ENCODE results near the gene KRTAP22-2.

The KRTAP22-2 gene

DNA sequence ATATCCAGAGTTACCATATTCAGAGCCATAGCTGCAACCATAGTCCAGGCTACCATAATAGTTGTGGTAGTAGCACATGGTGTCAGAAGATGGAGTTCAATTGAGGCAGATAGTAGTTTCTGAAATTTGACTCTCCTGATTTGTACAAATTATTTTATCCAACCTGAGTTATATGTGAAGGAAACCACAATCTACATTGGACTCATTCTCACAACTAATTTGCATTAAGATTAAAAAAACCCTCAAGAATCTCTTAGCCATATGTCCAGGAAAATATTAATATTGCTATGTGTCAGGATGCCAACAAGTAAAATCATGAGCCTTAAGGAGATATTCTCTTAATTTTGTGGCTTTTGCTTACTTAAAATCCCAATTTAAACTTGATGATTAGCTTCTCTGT, at the start of gene KRTAP22-2:
TSS of gene KRTAP22-2 (minus strand) at position 101 of the 400 bp plus-strand sequence.
- ChIA-PET POLR2A (no interaction called here), CTCF (no interaction called here)

DNA sequence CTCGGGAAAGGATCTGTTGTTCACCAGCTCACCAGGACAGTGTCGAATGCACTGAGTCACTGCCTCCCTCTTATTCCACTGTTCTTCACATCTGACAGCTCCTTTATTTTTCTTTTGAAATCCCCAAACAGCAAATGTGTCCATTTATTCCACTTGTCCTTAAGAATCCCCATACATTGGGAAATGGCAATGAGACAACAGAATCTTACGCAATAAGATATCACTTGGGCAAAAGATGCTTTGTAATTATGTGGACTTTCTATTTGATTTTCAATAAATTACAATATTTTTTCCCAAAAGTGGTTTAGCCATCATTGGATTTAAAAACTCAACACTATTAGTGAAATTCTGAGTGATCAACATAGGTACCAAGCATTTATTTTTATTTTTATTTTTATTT, 48.5 kb upstream of the KRTAP22-2 start:
- TF ChIP-seq ZNF404 (tag by site-specific recombination; IDR thresholded peaks at IDR 0.05) (no peak), OVOL3 (tag by site-specific recombination; IDR thresholded peaks at IDR 0.05) (no peak), SP3 (tag by site-specific recombination; IDR thresholded peaks at IDR 0.05) (no peak), ZNF792 (tag by site-specific recombination; IDR thresholded peaks at IDR 0.05) (no peak), ZNF596 (tag by site-specific recombination; IDR thresholded peaks at IDR 0.05) (no peak), ZFP37 (tag by site-specific recombination; IDR thresholded peaks at IDR 0.05) (no peak), ZSCAN16 (tag by site-specific recombination; IDR thresholded peaks at IDR 0.05) (no peak), ZNF248 (tag by site-specific recombination; IDR thresholded peaks at IDR 0.05) (no peak), ZNF2 (tag by site-specific recombination; IDR thresholded peaks at IDR 0.05) (no peak), ZNF394 (tag by site-specific recombination; IDR thresholded peaks at IDR 0.05; ENCODE audit: borderline replicate concordance) (no peak), ZNF155 (tag by site-specific recombination; IDR thresholded peaks at IDR 0.05) (no peak), ZNF560 (tag by site-specific recombination; IDR thresholded peaks at IDR 0.05; ENCODE audit: borderline replicate concordance) (no peak), SP7 (tag by site-specific recombination; IDR thresholded peaks at IDR 0.05) (no peak), ZNF621 (tag by site-specific recombination; IDR thresholded peaks at IDR 0.05) (no peak), ZNF530 (tag by site-specific recombination; IDR thresholded peaks at IDR 0.05; ENCODE audit: low read depth) (no peak), WT1 (tag by site-specific recombination; IDR thresholded peaks at IDR 0.05) (no peak)
- TF ChIP-seq, protein P1, sequence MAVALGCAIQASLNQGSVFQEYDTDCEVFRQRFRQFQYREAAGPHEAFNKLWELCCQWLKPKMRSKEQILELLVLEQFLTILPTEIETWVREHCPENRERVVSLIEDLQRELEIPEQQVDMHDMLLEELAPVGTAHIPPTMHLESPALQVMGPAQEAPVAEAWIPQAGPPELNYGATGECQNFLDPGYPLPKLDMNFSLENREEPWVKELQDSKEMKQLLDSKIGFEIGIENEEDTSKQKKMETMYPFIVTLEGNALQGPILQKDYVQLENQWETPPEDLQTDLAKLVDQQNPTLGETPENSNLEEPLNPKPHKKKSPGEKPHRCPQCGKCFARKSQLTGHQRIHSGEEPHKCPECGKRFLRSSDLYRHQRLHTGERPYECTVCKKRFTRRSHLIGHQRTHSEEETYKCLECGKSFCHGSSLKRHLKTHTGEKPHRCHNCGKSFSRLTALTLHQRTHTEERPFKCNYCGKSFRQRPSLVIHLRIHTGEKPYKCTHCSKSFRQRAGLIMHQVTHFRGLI (tag by site-specific recombination; IDR thresholded peaks at IDR 0.05), result no peak
- TF ChIP-seq, protein P2, sequence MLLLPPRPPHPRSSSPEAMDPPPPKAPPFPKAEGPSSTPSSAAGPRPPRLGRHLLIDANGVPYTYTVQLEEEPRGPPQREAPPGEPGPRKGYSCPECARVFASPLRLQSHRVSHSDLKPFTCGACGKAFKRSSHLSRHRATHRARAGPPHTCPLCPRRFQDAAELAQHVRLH (tag by site-specific recombination; IDR thresholded peaks at IDR 0.05), result no peak
- TF ChIP-seq, protein P3, sequence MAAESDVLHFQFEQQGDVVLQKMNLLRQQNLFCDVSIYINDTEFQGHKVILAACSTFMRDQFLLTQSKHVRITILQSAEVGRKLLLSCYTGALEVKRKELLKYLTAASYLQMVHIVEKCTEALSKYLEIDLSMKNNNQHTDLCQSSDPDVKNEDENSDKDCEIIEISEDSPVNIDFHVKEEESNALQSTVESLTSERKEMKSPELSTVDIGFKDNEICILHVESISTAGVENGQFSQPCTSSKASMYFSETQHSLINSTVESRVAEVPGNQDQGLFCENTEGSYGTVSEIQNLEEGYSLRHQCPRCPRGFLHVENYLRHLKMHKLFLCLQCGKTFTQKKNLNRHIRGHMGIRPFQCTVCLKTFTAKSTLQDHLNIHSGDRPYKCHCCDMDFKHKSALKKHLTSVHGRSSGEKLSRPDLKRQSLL (tag by site-specific recombination; IDR thresholded peaks at IDR 0.05), result no peak
- TF ChIP-seq, protein P4, sequence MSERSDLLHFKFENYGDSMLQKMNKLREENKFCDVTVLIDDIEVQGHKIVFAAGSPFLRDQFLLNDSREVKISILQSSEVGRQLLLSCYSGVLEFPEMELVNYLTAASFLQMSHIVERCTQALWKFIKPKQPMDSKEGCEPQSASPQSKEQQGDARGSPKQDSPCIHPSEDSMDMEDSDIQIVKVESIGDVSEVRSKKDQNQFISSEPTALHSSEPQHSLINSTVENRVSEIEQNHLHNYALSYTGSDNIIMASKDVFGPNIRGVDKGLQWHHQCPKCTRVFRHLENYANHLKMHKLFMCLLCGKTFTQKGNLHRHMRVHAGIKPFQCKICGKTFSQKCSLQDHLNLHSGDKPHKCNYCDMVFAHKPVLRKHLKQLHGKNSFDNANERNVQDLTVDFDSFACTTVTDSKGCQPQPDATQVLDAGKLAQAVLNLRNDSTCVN (tag by site-specific recombination; optimal IDR thresholded peaks at IDR 0.05), result no peak
- ChIA-PET POLR2A (no interaction called here), CTCF (interaction anchor here (0.6 kb wide), 1 partner anchor 357 kb away, joined by 3 read pairs; no protein-coding TSS in a partner anchor)

More for the DNA sequence above, at the start of gene KRTAP22-2:
- no peak within 1 kb of the TSS for H3K4me3 ChIP-seq (ENCODE audit: low read depth, low read length)
- no peaks in the 10 kb centered on the region for H3K9me3 ChIP-seq (ENCODE audit: control insufficient read depth, insufficient read depth, low read depth, low read length)
- H3K36me3 ChIP-seq (ENCODE audit: control insufficient read depth in 2 of 2, insufficient read depth in 1 of 2, low read length in 2 of 2), result no peaks in the 10 kb centered on the region
- TF ChIP-seq ZIC2 (tag by site-specific recombination; IDR thresholded peaks at IDR 0.05), result no peak
- no peak for TF ChIP-seq ZNF221 (tag by site-specific recombination; IDR thresholded peaks at IDR 0.05; ENCODE audit: borderline replicate concordance)
- TF ChIP-seq ZSCAN16 (tag by site-specific recombination; IDR thresholded peaks at IDR 0.05), result no peak
- no peak for TF ChIP-seq ZNF558 (tag by site-specific recombination; IDR thresholded peaks at IDR 0.05)
- no peak for TF ChIP-seq KLF9 (tag by site-specific recombination; IDR thresholded peaks at IDR 0.05; ENCODE audit: low read depth)
- TF ChIP-seq ZNF571 (tag by site-specific recombination; IDR thresholded peaks at IDR 0.05), result no peak
- TF ChIP-seq ZNF114 (tag by site-specific recombination; IDR thresholded peaks at IDR 0.05), result no peak
- no peak within 1 kb of the TSS for H3K27ac ChIP-seq (ENCODE audit: extremely low read depth, low read depth, low read length)
- no peaks in the 10 kb centered on the region for H3K4me1 ChIP-seq (ENCODE audit: control insufficient read depth, insufficient read depth, low read length)

More for the DNA sequence above, 48.5 kb upstream of the KRTAP22-2 start:
- no peak overlapping the region for H3K27ac ChIP-seq (ENCODE audit: extremely low read depth, low read depth, low read length)
- H3K4me1 ChIP-seq (ENCODE audit: control insufficient read depth, insufficient read depth, low read length), result no peaks in the 10 kb centered on the region
- no peak overlapping the region for H3K4me3 ChIP-seq (ENCODE audit: low read depth, low read length)
- no peaks in the 10 kb centered on the region for H3K9me3 ChIP-seq (ENCODE audit: control insufficient read depth, insufficient read depth, low read depth, low read length)
- H3K36me3 ChIP-seq (ENCODE audit: control insufficient read depth in 2 of 2, insufficient read depth in 1 of 2, low read length in 2 of 2), result no peaks in the 10 kb centered on the region

Measured in HEK293 (cell line).